ENCODE results near the gene SYMPK. TPM values are rescaled to one million over a fixed set of nuclear protein-coding genes. Genes with fewer than 3 reads are reported as not detected.

Gene SYMPK
- total RNA-seq, 2 donors from 2014 or later: 29.0 to 29.6 TPM

- intact Hi-C loops (cut with DNase I): no loop called here
- no peak for ATAC-seq
Measured at GRCh38 chr19:45772912-45773311, 90.0 kb downstream of the SYMPK start.

GRCh38 chr19:45772130-45772840, 90.7 kb downstream of the SYMPK start:
- intact Hi-C loops (cut with DNase I): no loop called here
- no peak for ATAC-seq
- DNase-seq: no peak

More at GRCh38 chr19:45772912-45773311, 90.0 kb downstream of the SYMPK start:
- no peak for DNase-seq

- intact Hi-C loops (cut with DNase I): no loop called here
- DNase-seq (peak; percentile 43), ATAC-seq (no peak)
Measured at GRCh38 chr19:45771311-45771933, 91.5 kb downstream of the SYMPK start.

GRCh38 chr19:45770192-45771101, 92.5 kb downstream of the SYMPK start:
- ATAC-seq (peak; percentile 66 to 77), DNase-seq (peak; percentile 98)
- intact Hi-C loops (cut with DNase I): no loop called here

GRCh38 chr19:45769821-45770191, 93.1 kb downstream of the SYMPK start:
- peak; percentile 66 for DNase-seq
- intact Hi-C loops (cut with DNase I): loop anchor here (5.0 kb wide), 1 partner anchor 53 kb away; no protein-coding TSS in a partner anchor

GRCh38 chr19:45768984-45769782, 93.8 kb downstream of the SYMPK start, which contains the start of gene SIX5:
TSS of gene SIX5 (minus strand) at chr19:45769252. CDS start at chr19:45768844, 408 bp downstream.
- ATAC-seq (peak; percentile 58 to 71), DNase-seq (peak; percentile 98)
- intact Hi-C loops (cut with DNase I): loop anchor here (5.0 kb wide), 1 partner anchor 52 kb away; no protein-coding TSS in a partner anchor

More at GRCh38 chr19:45769821-45770191, 93.1 kb downstream of the SYMPK start:
- peak in 1 of 2 donors; percentile 0 for ATAC-seq

GRCh38 chr19:45768655-45768983, 94.3 kb downstream of the SYMPK start:
- intact Hi-C loops (cut with DNase I): loop anchor here (5.0 kb wide), 1 partner anchor 51 kb away; no protein-coding TSS in a partner anchor
- no peak for DNase-seq
- ATAC-seq: no peak

- peak; percentile 1 to 2 for ATAC-seq
- intact Hi-C loops (cut with DNase I): loop anchor here (5.0 kb wide), 1 partner anchor 51 kb away; no protein-coding TSS in a partner anchor
Measured at GRCh38 chr19:45767881-45768654, 94.9 kb downstream of the SYMPK start.

GRCh38 chr19:45767410-45767880, 95.5 kb downstream of the SYMPK start:
- intact Hi-C loops (cut with DNase I): loop anchor here (5.0 kb wide), 1 partner anchor 50 kb away; no protein-coding TSS in a partner anchor
- DNase-seq (peak; percentile 81), ATAC-seq (peak; percentile 4 to 6)

More at GRCh38 chr19:45767881-45768654, 94.9 kb downstream of the SYMPK start:
- peak; percentile 75 for DNase-seq

GRCh38 chr19:45766869-45767346, 96.0 kb downstream of the SYMPK start:
- peak; percentile 63 for DNase-seq
- intact Hi-C loops (cut with DNase I): loop anchor here (5.0 kb wide), 1 partner anchor 50 kb away; no protein-coding TSS in a partner anchor
- ATAC-seq: no peak

GRCh38 chr19:45766296-45766868, 96.6 kb downstream of the SYMPK start:
- no peak for DNase-seq
- intact Hi-C loops (cut with DNase I): loop anchor here (5.0 kb wide), 1 partner anchor 49 kb away; no protein-coding TSS in a partner anchor
- ATAC-seq: no peak

GRCh38 chr19:45765702-45766295, 97.1 kb downstream of the SYMPK start:
- intact Hi-C loops (cut with DNase I): loop anchor here (5.0 kb wide), 1 partner anchor 48 kb away; no protein-coding TSS in a partner anchor
- DNase-seq (no peak), ATAC-seq (no peak)

Other genes with a start within 250 kb of the SYMPK start
- gene EML2, start 223.8 kb downstream of the SYMPK start, total RNA-seq: 10 to 100 TPM; 30.1 to 34.8 TPM
- gene GIPR, start 194.9 kb downstream of the SYMPK start, total RNA-seq: 10 to 100 TPM in 1 of 2 donors, 1 to 10 TPM in 1; 7.2 to 11.0 TPM
- gene SNRPD2, start 171.2 kb downstream of the SYMPK start, total RNA-seq: 100 to 1,000 TPM; 251 to 270 TPM
- 1 to 10 TPM; 2.9 to 3.2 TPM for gene QPCTL, start 170.5 kb downstream of the SYMPK start, total RNA-seq
- 10 to 100 TPM in 1 of 2 donors, 1 to 10 TPM in 1; 9.6 to 10.8 TPM for gene FBXO46, start 132.3 kb downstream of the SYMPK start, total RNA-seq
- gene MEIOSIN, start 129.7 kb downstream of the SYMPK start, total RNA-seq: under 1 TPM; 0.21 to 0.24 TPM
- 10 to 100 TPM; 15.6 to 21.1 TPM for gene SIX5, start 93.9 kb downstream of the SYMPK start, total RNA-seq
- gene DMPK, start 80.7 kb downstream of the SYMPK start, total RNA-seq: 100 to 1,000 TPM; 200 to 241 TPM
- gene DMWD, start 70.3 kb downstream of the SYMPK start, total RNA-seq: 10 to 100 TPM; 55.3 to 57.7 TPM
- gene RSPH6A, start 47.8 kb downstream of the SYMPK start, total RNA-seq: not detected
- gene FOXA3, start 1.2 kb upstream of the SYMPK start, total RNA-seq: not detected
- gene IRF2BP1, start 23.0 kb upstream of the SYMPK start, total RNA-seq: 10 to 100 TPM; 18.3 to 21.3 TPM
- gene MYPOP, start 39.5 kb upstream of the SYMPK start, total RNA-seq: 10 to 100 TPM in 1 of 2 donors, 1 to 10 TPM in 1; 9.3 to 12.8 TPM
- gene NANOS2, start 51.6 kb upstream of the SYMPK start, total RNA-seq: not detected
- 1 to 10 TPM; 4.2 to 5.8 TPM for gene NOVA2, start 110.7 kb upstream of the SYMPK start, total RNA-seq
- 10 to 100 TPM; 10.0 to 10.8 TPM for gene CCDC61, start 132.3 kb upstream of the SYMPK start, total RNA-seq
- under 1 TPM in 1 of 2 donors, not detected in 1; 0.32 TPM for gene PGLYRP1, start 159.9 kb upstream of the SYMPK start, total RNA-seq
- gene IGFL4, start 177.9 kb upstream of the SYMPK start, total RNA-seq: not detected

Data from left cardiac atrium (tissue), 4 donors.